Measurements from ENCODE around the gene TTLL11.
"Not testable (repeated sequence)": the region's sequence is repeated elsewhere in the genome, so short reads cannot be mapped to it uniquely, and the experiment has no call there.

Gene TTLL11

GRCh38 chr9:121807823-121808278 lies 285.3 kb downstream of the TTLL11 start:
- DNase-seq: no peak

GRCh38 chr9:121807069-121807822 lies 285.9 kb downstream of the TTLL11 start:
- no peak for DNase-seq

- no peak for DNase-seq
These were observed 290.4 kb downstream of the TTLL11 start for GRCh38 chr9:121802753-121803152.

- no peak for DNase-seq
These were observed 291.5 kb downstream of the TTLL11 start for GRCh38 chr9:121801579-121801978.

GRCh38 chr9:121800376-121800775 lies 292.7 kb downstream of the TTLL11 start:
- no peak for DNase-seq

GRCh38 chr9:121798941-121799340 lies 294.2 kb downstream of the TTLL11 start:
- DNase-seq: no peak

GRCh38 chr9:121797081-121797480 lies 296.0 kb downstream of the TTLL11 start:
- no peak for DNase-seq

- DNase-seq: not testable (repeated sequence)
These were observed 298.8 kb downstream of the TTLL11 start for GRCh38 chr9:121794334-121794733.

GRCh38 chr9:121792476-121792875 lies 300.6 kb downstream of the TTLL11 start:
- not testable (repeated sequence) for DNase-seq

- DNase-seq: no peak
These were observed 302.3 kb downstream of the TTLL11 start for GRCh38 chr9:121790841-121791240.

GRCh38 chr9:121788686-121789366 lies 304.3 kb downstream of the TTLL11 start:
- DNase-seq: no peak

- no peak for DNase-seq
These were observed 306.1 kb downstream of the TTLL11 start for GRCh38 chr9:121786998-121787422.

GRCh38 chr9:121786543-121786948 lies 306.6 kb downstream of the TTLL11 start:
- DNase-seq: no peak

GRCh38 chr9:121785673-121786542 lies 307.2 kb downstream of the TTLL11 start:
- no peak for DNase-seq

- DNase-seq: no peak
These were observed 308.2 kb downstream of the TTLL11 start for GRCh38 chr9:121784731-121785411.

- DNase-seq: no peak
These were observed 309.3 kb downstream of the TTLL11 start for GRCh38 chr9:121783521-121784507.

GRCh38 chr9:121783111-121783510 lies 310.0 kb downstream of the TTLL11 start:
- DNase-seq: no peak

GRCh38 chr9:121782514-121783110 lies 310.5 kb downstream of the TTLL11 start:
- DNase-seq: peak in 1 of 2 donors; percentile 8

- no peak for DNase-seq
These were observed 311.2 kb downstream of the TTLL11 start for GRCh38 chr9:121781701-121782464.

GRCh38 chr9:121781145-121781548 lies 312.0 kb downstream of the TTLL11 start:
- DNase-seq: no peak

Measured in CD4-positive, alpha-beta T cell treated with Interleukin-4 for 1 hour (primary cell).